Fibroblast of lung (primary cell): ENCODE measurements around the gene PLCL1. TPM values are rescaled to one million over a fixed set of nuclear protein-coding genes. Genes with fewer than 3 reads are reported as not detected.

Source experiments
- DNase-seq, 2 donors: peaks; one replicate each; pipeline versions ENCODE4 v3.0.0 to v3.0.0-alpha.2; 2010; ENCODE audit warnings: low read depth in 2 of 2
- H2AFZ ChIP-seq: 2 replicates; pipeline ENCODE4 v1.5.1; 2012; ENCODE audit warnings: low read length, control low read depth, inconsistent platforms
- H3K27ac ChIP-seq: 2 replicates; pipeline ENCODE4 v1.5.1; 2011; ENCODE audit warnings: low read length, control low read depth; ENCODE audit not compliant: insufficient read depth
- H3K27me3 ChIP-seq: 2 replicates; pipeline ENCODE4 v1.5.1; 2011; ENCODE audit warnings: mild to moderate bottlenecking, low read length; ENCODE audit not compliant: control insufficient read depth, insufficient read depth
- H3K36me3 ChIP-seq: 2 replicates; pipeline ENCODE4 v1.5.1; 2011; ENCODE audit warnings: low read length; ENCODE audit not compliant: control insufficient read depth, insufficient read depth
- H3K4me1 ChIP-seq: 2 replicates; pipeline ENCODE4 v1.5.1; 2011; ENCODE audit warnings: low read length; ENCODE audit not compliant: control insufficient read depth, insufficient read depth; ENCODE audit errors: extremely low read depth
- H3K4me2 ChIP-seq: 2 replicates; pipeline ENCODE4 v1.5.1; 2011; ENCODE audit warnings: low read length, control low read depth; ENCODE audit not compliant: insufficient read depth; ENCODE audit errors: extremely low read depth
- H3K4me3 ChIP-seq, 4 experiments: fragments of 200-600 bp in 1 of 4; sonication (generic) in 1 of 4; replicated peaks in 1 of 4; 2 replicates each; pipeline ENCODE4 v1.5.1; 2011 to 2016; ENCODE audit warnings: low read length in 4 of 4, low read depth in 3 of 4, mild to moderate bottlenecking in 3 of 4, control low read depth in 2 of 4, inconsistent platforms in 1 of 4, mixed read lengths in 1 of 4; ENCODE audit not compliant: insufficient read depth in 1 of 4; ENCODE audit errors: control extremely low read depth in 1 of 4
- H3K79me2 ChIP-seq: 2 replicates; pipeline ENCODE4 v1.5.1; 2012; ENCODE audit warnings: mild to moderate bottlenecking, low read length, inconsistent platforms; ENCODE audit not compliant: control insufficient read depth, insufficient read depth
- H3K9ac ChIP-seq: 2 replicates; pipeline ENCODE4 v1.5.1; 2011; ENCODE audit warnings: mild to moderate bottlenecking, low read length, control low read depth; ENCODE audit not compliant: insufficient read depth
- H3K9me3 ChIP-seq: 2 replicates; pipeline ENCODE4 v1.5.1; 2012; ENCODE audit warnings: low read depth, low read length; ENCODE audit not compliant: control insufficient read depth, insufficient read depth
- H4K20me1 ChIP-seq: 2 replicates; pipeline ENCODE4 v1.5.1; 2011; ENCODE audit warnings: low read length; ENCODE audit not compliant: control insufficient read depth, insufficient read depth; ENCODE audit errors: extremely low read depth
- EZH2 ChIP-seq: IDR thresholded peaks from 2 replicates; pipeline ENCODE4 v1.5.1; 2012; ENCODE audit warnings: low read length, control low read depth, mild to moderate bottlenecking; ENCODE audit errors: missing control alignments
- polyA plus RNA-seq, 2 donors: library from polyadenylated mRNA; depleted of rRNA in 1 of 2; stranded (reverse) in 1 of 2; unstranded in 1 of 2; fragments of >200 nt; gene quantifications; 2 replicates each; pipeline ENCODE4 v1.2.1, GENCODE V29; 2011 to 2012; ENCODE audit warnings: missing spikeins in 1 of 2
- total RNA-seq: library from RNA; depleted of rRNA; stranded (reverse); fragments of >200 nt; gene quantifications from 2 replicates; pipeline ENCODE4 v1.2.1, GENCODE V29; 2014
- TF ChIP-seq, protein P1 (sequence below), 2 donors: IDR thresholded peaks in 1 of 2; conservative IDR thresholded peaks in 1 of 2; 1 replicate in 1 of 2; 2 replicates in 1 of 2; pipeline ENCODE4 v1.5.1; 2011 to 2012; ENCODE audit warnings: low read length in 2 of 2, control low read depth in 1 of 2, inconsistent platforms in 1 of 2, low read depth in 1 of 2, mild to moderate bottlenecking in 1 of 2

The PLCL1 gene
- total and polyA plus RNA-seq, 2 donors (not counting 1 experiment from before 2014, with no cell fraction given), result 0.48 to 0.83 TPM

- H3K9me3 ChIP-seq, result no peaks in the 10 kb centered on the region
- no peaks in the 10 kb centered on the region for H3K36me3 ChIP-seq
- no peaks in the 10 kb centered on the region for H3K27me3 ChIP-seq
- H3K79me2 ChIP-seq, result no peaks in the 10 kb centered on the region
- H3K9ac ChIP-seq, result no peak overlapping the region
- TF ChIP-seq, protein P1, sequence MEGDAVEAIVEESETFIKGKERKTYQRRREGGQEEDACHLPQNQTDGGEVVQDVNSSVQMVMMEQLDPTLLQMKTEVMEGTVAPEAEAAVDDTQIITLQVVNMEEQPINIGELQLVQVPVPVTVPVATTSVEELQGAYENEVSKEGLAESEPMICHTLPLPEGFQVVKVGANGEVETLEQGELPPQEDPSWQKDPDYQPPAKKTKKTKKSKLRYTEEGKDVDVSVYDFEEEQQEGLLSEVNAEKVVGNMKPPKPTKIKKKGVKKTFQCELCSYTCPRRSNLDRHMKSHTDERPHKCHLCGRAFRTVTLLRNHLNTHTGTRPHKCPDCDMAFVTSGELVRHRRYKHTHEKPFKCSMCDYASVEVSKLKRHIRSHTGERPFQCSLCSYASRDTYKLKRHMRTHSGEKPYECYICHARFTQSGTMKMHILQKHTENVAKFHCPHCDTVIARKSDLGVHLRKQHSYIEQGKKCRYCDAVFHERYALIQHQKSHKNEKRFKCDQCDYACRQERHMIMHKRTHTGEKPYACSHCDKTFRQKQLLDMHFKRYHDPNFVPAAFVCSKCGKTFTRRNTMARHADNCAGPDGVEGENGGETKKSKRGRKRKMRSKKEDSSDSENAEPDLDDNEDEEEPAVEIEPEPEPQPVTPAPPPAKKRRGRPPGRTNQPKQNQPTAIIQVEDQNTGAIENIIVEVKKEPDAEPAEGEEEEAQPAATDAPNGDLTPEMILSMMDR (conservative IDR thresholded peaks at IDR 0.05 in 1 of 2, IDR thresholded peaks at IDR 0.05 in 1 of 2; ENCODE audit: low read depth in 1 of 2, low read length in 2 of 2), result no peak
- no peak for TF ChIP-seq EZH2
- no peak for DNase-seq
- no peak overlapping the region for H2AFZ ChIP-seq
- H4K20me1 ChIP-seq, result no peaks in the 10 kb centered on the region
- H3K4me2 ChIP-seq, result no peak overlapping the region
- H3K27ac ChIP-seq, result no peak overlapping the region
- H3K4me3 ChIP-seq, result no peak overlapping the region
- no peaks in the 10 kb centered on the region for H3K4me1 ChIP-seq
These were observed 17.3 kb downstream of the PLCL1 start for GRCh38 chr2:197821550-197822289.

DNA sequence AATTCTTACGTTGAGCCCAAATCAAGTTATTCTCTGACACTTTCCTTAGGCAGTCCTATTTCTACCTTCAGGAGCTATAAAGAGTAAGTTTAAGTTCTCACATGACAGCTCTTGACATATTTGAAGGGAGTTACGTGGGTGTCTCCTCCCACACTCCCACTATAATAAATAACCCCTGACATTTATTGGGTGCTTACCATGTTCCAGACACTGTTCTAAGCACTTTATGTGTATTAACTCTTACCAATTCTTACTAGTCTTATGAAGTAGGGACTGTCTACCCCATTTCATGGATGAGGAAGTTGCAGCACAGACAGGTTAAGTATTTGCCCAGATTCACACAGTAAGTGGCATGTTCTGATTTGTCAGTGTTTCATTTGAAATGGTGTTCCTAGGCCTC lies 17.9 kb downstream of the PLCL1 start:
- Histone ChIP-seq H3K4me1 (no peaks in the 10 kb centered on the region), H3K27me3 (no peaks in the 10 kb centered on the region)
- no peak for DNase-seq

GRCh38 chr2:197827618-197828017 lies 23.2 kb downstream of the PLCL1 start:
- Histone ChIP-seq H3K27me3 (no peaks in the 10 kb centered on the region), H3K4me1 (no peaks in the 10 kb centered on the region), H4K20me1 (no peaks in the 10 kb centered on the region), H3K9ac (no peak overlapping the region), H3K4me3 (no peak overlapping the region), H3K36me3 (no peaks in the 10 kb centered on the region), H3K4me2 (no peak overlapping the region), H3K27ac (no peak overlapping the region), H3K9me3 (no peaks in the 10 kb centered on the region), H2AFZ (no peak overlapping the region), H3K79me2 (no peaks in the 10 kb centered on the region)
- peak; percentile 20 to 33 for DNase-seq
- TF ChIP-seq, protein P1 (conservative IDR thresholded peaks at IDR 0.05 in 1 of 2, IDR thresholded peaks at IDR 0.05 in 1 of 2; ENCODE audit: low read depth in 1 of 2, low read length in 2 of 2), result no peak
- no peak for TF ChIP-seq EZH2

More for the DNA sequence above, 17.9 kb downstream of the PLCL1 start:
- Histone ChIP-seq H3K79me2 (no peaks in the 10 kb centered on the region), H3K9ac (no peak overlapping the region), H3K4me3 (no peak overlapping the region), H4K20me1 (no peaks in the 10 kb centered on the region), H3K36me3 (no peaks in the 10 kb centered on the region), H2AFZ (no peak overlapping the region), H3K9me3 (no peaks in the 10 kb centered on the region), H3K4me2 (no peak overlapping the region), H3K27ac (no peak overlapping the region)
- TF ChIP-seq, protein P1 (conservative IDR thresholded peaks at IDR 0.05 in 1 of 2, IDR thresholded peaks at IDR 0.05 in 1 of 2; ENCODE audit: low read depth in 1 of 2, low read length in 2 of 2), result no peak
- no peak for TF ChIP-seq EZH2
